ENCODE results near the gene ATP6V0E2. TPM values are rescaled to one million over a fixed set of nuclear protein-coding genes. Genes with fewer than 3 reads are reported as not detected.
A peak's percentile ranks its signal among the peaks of the same experiment; 100 is the strongest.

Gene ATP6V0E2
- total and polyA plus RNA-seq, 2 experiments from 2014 or later = 116 to 132 TPM

- Histone ChIP-seq H3K27me3 (peaks cover 6% of the 10 kb centered on the region), H3K36me3 (no peaks in the 10 kb centered on the region), H3K27ac (no peak overlapping the region), H3K4me3 (no peak overlapping the region), H3K4me1 (ENCODE audit: low read depth) (no peaks in the 10 kb centered on the region), H3K9me3 (ENCODE audit: low read depth) (no peaks in the 10 kb centered on the region)
- DNase-seq (ENCODE audit: low read depth in 1 of 2, low spot score in 1 of 2) = no peak
- no peak for TF ChIP-seq CTCF (IDR thresholded peaks at IDR 0.05; ENCODE audit: low read depth, low read length)
These were observed 36.1 kb upstream of the ATP6V0E2 start for GRCh38 chr7:149837564-149838223.

GRCh38 chr7:149838224-149838991 is 35.4 kb upstream of the ATP6V0E2 start, which contains the start of gene ZNF862:
TSS of gene ZNF862 (plus strand) at chr7:149838375. CDS start at chr7:149838612, 237 bp downstream.
- H3K27ac ChIP-seq = peak within 1 kb of the TSS; percentile 85
- no peaks in the 10 kb centered on the region for H3K9me3 ChIP-seq (ENCODE audit: low read depth)
- H3K4me3 ChIP-seq = peak within 1 kb of the TSS; percentile 74
- H3K27me3 ChIP-seq = peaks cover 6% of the 10 kb centered on the region
- DNase-seq (ENCODE audit: low read depth in 1 of 2, low spot score in 1 of 2) = peak; percentile 99 to 100
- H3K36me3 ChIP-seq = no peaks in the 10 kb centered on the region
- TF ChIP-seq CTCF (IDR thresholded peaks at IDR 0.05; ENCODE audit: low read depth, low read length) = no peak
- H3K4me1 ChIP-seq (ENCODE audit: low read depth) = no peaks in the 10 kb centered on the region

GRCh38 chr7:149838992-149839408 is 34.8 kb upstream of the ATP6V0E2 start:
- H3K4me1 ChIP-seq (ENCODE audit: low read depth) = no peaks in the 10 kb centered on the region
- H3K9me3 ChIP-seq (ENCODE audit: low read depth) = no peaks in the 10 kb centered on the region
- TF ChIP-seq CTCF (IDR thresholded peaks at IDR 0.05; ENCODE audit: low read depth, low read length) = peak; percentile 13
- peak overlapping the region; percentile 85 for H3K27ac ChIP-seq
- peaks cover 6% of the 10 kb centered on the region for H3K27me3 ChIP-seq
- peak overlapping the region; percentile 74 for H3K4me3 ChIP-seq
- no peaks in the 10 kb centered on the region for H3K36me3 ChIP-seq
- no peak for DNase-seq (ENCODE audit: low read depth in 1 of 2, low spot score in 1 of 2)

GRCh38 chr7:149839933-149840332 is 33.8 kb upstream of the ATP6V0E2 start:
- Histone ChIP-seq H3K9me3 (ENCODE audit: low read depth) (no peaks in the 10 kb centered on the region), H3K4me1 (ENCODE audit: low read depth) (no peaks in the 10 kb centered on the region), H3K4me3 (no peak overlapping the region), H3K27ac (no peak overlapping the region), H3K27me3 (peaks cover 6% of the 10 kb centered on the region), H3K36me3 (no peaks in the 10 kb centered on the region)
- no peak for DNase-seq (ENCODE audit: low read depth in 1 of 2, low spot score in 1 of 2)
- no peak for TF ChIP-seq CTCF (IDR thresholded peaks at IDR 0.05; ENCODE audit: low read depth, low read length)

GRCh38 chr7:149843566-149843965 is 30.2 kb upstream of the ATP6V0E2 start:
- H3K4me3 ChIP-seq = no peak overlapping the region
- DNase-seq (ENCODE audit: low read depth in 1 of 2, low spot score in 1 of 2) = no peak
- TF ChIP-seq CTCF (IDR thresholded peaks at IDR 0.05; ENCODE audit: low read depth, low read length) = no peak
- peaks cover under 1% of the 10 kb centered on the region for H3K36me3 ChIP-seq
- no peaks in the 10 kb centered on the region for H3K27me3 ChIP-seq
- H3K27ac ChIP-seq = no peak overlapping the region
- H3K9me3 ChIP-seq (ENCODE audit: low read depth) = no peaks in the 10 kb centered on the region
- H3K4me1 ChIP-seq (ENCODE audit: low read depth) = no peaks in the 10 kb centered on the region

All from cardiac muscle cell (in vitro differentiated cells and primary cell).